ENCODE results near the gene FRMD4B. TPM values are rescaled to one million over a fixed set of nuclear protein-coding genes. Genes with fewer than 3 reads are reported as not detected.

FRMD4B gene
- total RNA-seq, 2 donors from 2014 or later = 2.1 to 2.2 TPM

GRCh38 chr3:69309814-69310213 lies 76.1 kb downstream of the FRMD4B start:
- Histone ChIP-seq H3K27me3 (ENCODE audit: control insufficient read depth, insufficient read depth, low read length, poor library complexity, severe bottlenecking) (no peaks in the 10 kb centered on the region), H3K27ac (ENCODE audit: low read depth, low read length) (no peak overlapping the region), H3K9ac (ENCODE audit: extremely low read depth, low read length, poor library complexity, severe bottlenecking) (no peak overlapping the region), H3K4me3 (ENCODE audit: low read length) (no peak overlapping the region), H3K36me3 (ENCODE audit: control insufficient read depth, insufficient read depth, low read length) (no peaks in the 10 kb centered on the region), H3K4me1 (ENCODE audit: control insufficient read depth, insufficient read depth, low read length) (no peaks in the 10 kb centered on the region), H3K9me3 (ENCODE audit: control insufficient read depth, low read length) (peaks cover 11% of the 10 kb centered on the region)
- Mint-ChIP-seq H3K9me3 (no peaks in the 10 kb centered on the region), H3K27me3 (ENCODE audit: insufficient read depth) (peaks cover 14% of the 10 kb centered on the region), H3K27ac (no peak overlapping the region), H3K4me3 (no peak overlapping the region), H3K36me3 (ENCODE audit: low read depth) (no peaks in the 10 kb centered on the region), H3K4me1 (peaks cover 3% of the 10 kb centered on the region)
- TF ChIP-seq CTCF (conservative IDR thresholded peaks at IDR 0.05) = peak; percentile 76
- 85% methylated on average over 3 of the region's 3 CpGs; no CpG with 5 or more reads in 1 of the 2 experiments for WGBS, 2 experiments (ENCODE audit: insufficient coverage in 1 of 2, insufficient read length in 1 of 2)
- DNase-seq = peak; percentile 61

- Histone ChIP-seq H3K4me1 (ENCODE audit: control insufficient read depth, insufficient read depth, low read length) (no peaks in the 10 kb centered on the region), H3K36me3 (ENCODE audit: control insufficient read depth, insufficient read depth, low read length) (no peaks in the 10 kb centered on the region), H3K4me3 (ENCODE audit: low read length) (no peak overlapping the region), H3K27me3 (ENCODE audit: control insufficient read depth, insufficient read depth, low read length, poor library complexity, severe bottlenecking) (no peaks in the 10 kb centered on the region), H3K9me3 (ENCODE audit: control insufficient read depth, low read length) (peaks cover 11% of the 10 kb centered on the region), H3K9ac (ENCODE audit: extremely low read depth, low read length, poor library complexity, severe bottlenecking) (no peak overlapping the region), H3K27ac (ENCODE audit: low read depth, low read length) (no peak overlapping the region)
- Mint-ChIP-seq H3K9me3 (no peaks in the 10 kb centered on the region), H3K4me1 (peaks cover 3% of the 10 kb centered on the region), H3K27me3 (ENCODE audit: insufficient read depth) (peaks cover 14% of the 10 kb centered on the region), H3K27ac (no peak overlapping the region), H3K4me3 (no peak overlapping the region), H3K36me3 (ENCODE audit: low read depth) (no peaks in the 10 kb centered on the region)
- peak; percentile 84 for DNase-seq
- TF ChIP-seq CTCF (conservative IDR thresholded peaks at IDR 0.05) = peak; percentile 97
- WGBS, 2 experiments (ENCODE audit: insufficient coverage in 1 of 2, insufficient read length in 1 of 2) = 51% methylated on average over 13 to 17 of the region's 17 CpGs
Measured at GRCh38 chr3:69306239-69307185, 79.4 kb downstream of the FRMD4B start.

- no peak for TF ChIP-seq CTCF (conservative IDR thresholded peaks at IDR 0.05)
- peaks cover 7% of the 10 kb centered on the region for H3K4me1 Mint-ChIP-seq
- H3K27ac ChIP-seq (ENCODE audit: low read depth, low read length) = no peak overlapping the region
- H3K9ac ChIP-seq (ENCODE audit: extremely low read depth, low read length, poor library complexity, severe bottlenecking) = no peak overlapping the region
- H3K4me1 ChIP-seq (ENCODE audit: control insufficient read depth, insufficient read depth, low read length) = no peaks in the 10 kb centered on the region
- H3K27ac Mint-ChIP-seq = no peak overlapping the region
- DNase-seq = no peak
- WGBS, 2 experiments (ENCODE audit: insufficient coverage in 1 of 2, insufficient read length in 1 of 2) = 80 to 94% methylated on average over 1 to 2 of the region's 2 CpGs
- no peaks in the 10 kb centered on the region for H3K9me3 Mint-ChIP-seq
- H3K27me3 Mint-ChIP-seq (ENCODE audit: insufficient read depth) = peaks cover 14% of the 10 kb centered on the region
- no peaks in the 10 kb centered on the region for H3K36me3 ChIP-seq (ENCODE audit: control insufficient read depth, insufficient read depth, low read length)
- no peaks in the 10 kb centered on the region for H3K36me3 Mint-ChIP-seq (ENCODE audit: low read depth)
- H3K9me3 ChIP-seq (ENCODE audit: control insufficient read depth, low read length) = peaks cover 11% of the 10 kb centered on the region
- H3K4me3 Mint-ChIP-seq = no peak overlapping the region
- no peak overlapping the region for H3K4me3 ChIP-seq (ENCODE audit: low read length)
- no peaks in the 10 kb centered on the region for H3K27me3 ChIP-seq (ENCODE audit: control insufficient read depth, insufficient read depth, low read length, poor library complexity, severe bottlenecking)
Measured at GRCh38 chr3:69305011-69305410, 80.9 kb downstream of the FRMD4B start.

All from endodermal cell (in vitro differentiated cells).